ENCODE results near the gene TNF.

The TNF gene

DNA sequence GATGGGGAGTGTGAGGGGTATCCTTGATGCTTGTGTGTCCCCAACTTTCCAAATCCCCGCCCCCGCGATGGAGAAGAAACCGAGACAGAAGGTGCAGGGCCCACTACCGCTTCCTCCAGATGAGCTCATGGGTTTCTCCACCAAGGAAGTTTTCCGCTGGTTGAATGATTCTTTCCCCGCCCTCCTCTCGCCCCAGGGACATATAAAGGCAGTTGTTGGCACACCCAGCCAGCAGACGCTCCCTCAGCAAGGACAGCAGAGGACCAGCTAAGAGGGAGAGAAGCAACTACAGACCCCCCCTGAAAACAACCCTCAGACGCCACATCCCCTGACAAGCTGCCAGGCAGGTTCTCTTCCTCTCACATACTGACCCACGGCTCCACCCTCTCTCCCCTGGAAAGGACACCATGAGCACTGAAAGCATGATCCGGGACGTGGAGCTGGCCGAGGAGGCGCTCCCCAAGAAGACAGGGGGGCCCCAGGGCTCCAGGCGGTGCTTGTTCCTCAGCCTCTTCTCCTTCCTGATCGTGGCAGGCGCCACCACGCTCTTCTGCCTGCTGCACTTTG is at the start of gene TNF:
TSS of gene TNF (plus strand) at position 231 of the 567 bp plus-strand sequence. CDS start at position 408, 177 bp downstream.
- DNase-seq (ENCODE audit: low read depth in 2 of 3, low spot score in 2 of 3) = peak in 1 of 3 experiments; percentile 75

DNA sequence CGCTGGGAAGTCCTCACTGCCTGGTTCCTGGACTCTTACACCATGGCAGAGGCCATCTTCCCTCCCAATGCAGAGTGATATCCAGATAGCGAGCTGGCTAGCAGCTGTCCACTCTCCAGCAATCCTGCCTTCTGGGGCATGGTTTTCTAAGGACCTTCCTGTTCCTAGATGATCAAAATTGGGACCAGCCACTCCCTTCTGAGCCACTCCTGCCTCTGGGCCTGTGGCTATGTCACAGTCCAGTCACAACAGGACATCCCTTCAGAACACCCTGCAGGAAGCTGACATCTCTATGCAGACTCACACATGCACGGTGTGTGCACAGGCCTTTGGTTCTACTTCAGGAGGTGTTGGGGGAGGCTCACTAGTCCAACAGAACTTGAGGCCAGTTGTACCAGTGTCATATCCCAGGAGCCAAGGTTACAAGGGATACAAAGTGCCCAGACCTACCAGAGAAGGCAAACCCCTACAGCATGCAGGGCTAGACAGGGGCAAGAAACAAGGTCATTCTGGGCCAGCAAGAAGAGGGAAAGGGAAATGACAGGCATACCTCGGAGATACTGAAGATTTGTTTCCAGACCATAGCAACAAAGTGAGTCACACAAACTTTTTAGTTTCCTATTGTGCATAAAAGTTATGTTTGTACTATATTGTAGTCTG is 49.3 kb upstream of the TNF start:
- DNase-seq (ENCODE audit: low read depth in 2 of 3, low spot score in 2 of 3) = no peak

DNA sequence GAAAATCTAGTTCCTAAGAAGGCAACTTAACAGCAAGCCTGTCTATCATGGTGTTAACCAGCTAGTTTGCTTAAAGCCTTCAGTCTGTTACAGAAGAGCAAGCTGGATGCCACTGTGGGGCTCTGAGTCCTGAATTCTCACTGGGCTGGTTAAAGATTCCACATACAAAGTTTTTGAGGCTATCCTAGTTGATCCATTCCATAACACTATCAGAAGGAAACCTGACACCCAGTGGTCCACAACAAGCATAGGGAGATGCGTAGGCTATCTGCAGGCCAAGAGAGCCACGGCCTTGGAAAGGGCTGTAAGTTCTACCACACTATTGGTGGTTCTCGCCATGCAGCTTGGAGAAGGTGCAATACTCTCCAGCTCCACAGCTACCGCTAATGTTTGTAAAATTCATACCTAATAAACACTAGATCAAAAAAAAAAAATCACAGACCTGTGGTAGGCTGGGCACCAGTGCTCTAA is 47.0 kb upstream of the TNF start:
- DNase-seq (ENCODE audit: low read depth in 2 of 3, low spot score in 2 of 3) = no peak

DNA sequence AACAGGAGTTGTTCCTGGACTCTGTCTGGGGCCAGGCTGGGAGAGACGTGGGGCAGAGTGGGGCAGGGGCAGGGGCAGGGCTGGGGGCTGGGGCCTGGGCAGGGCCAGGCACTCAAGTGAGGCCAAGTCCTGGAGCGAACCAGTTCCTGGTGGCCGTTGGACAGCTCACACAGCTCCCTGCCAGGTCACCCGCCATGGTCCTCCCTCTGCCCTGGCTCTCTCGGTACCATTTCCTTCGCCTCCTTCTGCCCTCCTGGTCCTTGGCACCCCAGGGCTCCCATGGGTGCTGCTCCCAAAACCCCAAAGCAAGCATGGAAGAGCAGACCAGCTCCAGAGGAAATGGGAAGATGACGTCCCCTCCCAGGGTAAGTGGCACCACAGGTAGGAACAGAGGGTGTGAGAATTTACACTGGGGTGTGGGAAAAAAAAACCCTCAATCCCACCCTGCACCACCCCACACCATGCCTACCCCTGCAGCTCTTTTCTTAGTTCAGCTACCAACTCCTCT is 46.5 kb upstream of the TNF start, which contains the start of gene MCCD1:
TSS of gene MCCD1 (plus strand) at position 142 of the 508 bp plus-strand sequence. CDS start at position 195, 53 bp downstream.
- no peak for DNase-seq (ENCODE audit: low read depth in 2 of 3, low spot score in 2 of 3)

DNA sequence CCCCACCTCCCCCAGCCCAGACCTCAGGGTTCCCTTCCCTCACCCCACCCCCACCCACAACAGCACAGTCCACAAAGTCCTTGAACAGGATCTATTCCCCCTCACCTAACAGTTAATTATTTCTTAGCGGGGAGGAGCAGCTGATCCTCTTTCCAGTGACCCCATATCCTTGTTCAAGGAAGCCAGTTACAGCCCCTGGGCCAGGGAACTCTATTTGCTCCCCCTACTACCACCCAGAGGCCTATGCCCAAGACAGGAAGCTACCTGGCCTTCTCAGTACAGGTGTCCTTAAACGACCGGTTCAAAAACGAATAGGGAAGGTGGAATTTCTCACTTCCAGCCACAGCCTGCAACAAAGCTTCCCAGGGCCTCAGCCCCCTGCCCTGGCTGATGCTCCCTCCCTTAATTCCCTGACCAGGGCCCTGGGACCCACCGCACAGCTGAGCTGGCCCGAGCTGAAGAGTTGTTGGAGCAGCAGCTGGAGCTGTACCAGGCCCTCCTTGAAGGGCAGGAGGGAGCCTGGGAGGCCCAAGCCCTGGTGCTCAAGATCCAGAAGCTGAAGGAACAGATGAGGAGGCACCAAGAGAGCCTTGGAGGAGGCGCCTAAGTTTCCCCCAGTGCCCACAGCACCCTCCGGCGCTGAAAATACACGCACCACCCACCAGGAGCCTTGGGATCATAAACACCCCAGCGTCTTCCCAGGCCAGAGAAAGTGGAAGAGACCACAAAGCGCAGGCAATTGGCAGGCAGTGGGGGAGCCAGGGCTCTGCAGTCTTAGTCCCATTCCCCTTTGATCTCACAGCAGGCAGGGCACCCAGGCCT is 45.8 kb upstream of the TNF start:
- no peak for DNase-seq (ENCODE audit: low read depth in 2 of 3, low spot score in 2 of 3)

DNA sequence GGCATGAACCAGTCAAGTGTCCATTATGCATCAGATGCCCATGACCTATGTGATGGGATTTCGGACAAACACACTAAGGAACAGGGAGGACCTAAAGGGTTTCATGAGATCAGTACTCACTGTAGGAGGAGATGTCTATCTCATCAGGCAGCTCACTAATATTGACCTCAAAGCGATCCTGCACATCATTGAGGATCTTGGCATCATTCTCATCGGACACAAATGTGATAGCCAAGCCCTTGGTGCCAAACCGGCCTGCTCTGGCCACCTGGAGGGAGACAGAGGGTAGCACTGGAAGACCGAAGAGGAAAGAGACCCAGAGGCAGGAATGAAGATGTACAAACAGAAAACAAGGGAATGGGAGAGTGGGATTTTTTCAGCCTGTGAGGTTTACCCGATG is 44.7 kb upstream of the TNF start:
- DNase-seq (ENCODE audit: low read depth in 2 of 3, low spot score in 2 of 3) = no peak

DNA sequence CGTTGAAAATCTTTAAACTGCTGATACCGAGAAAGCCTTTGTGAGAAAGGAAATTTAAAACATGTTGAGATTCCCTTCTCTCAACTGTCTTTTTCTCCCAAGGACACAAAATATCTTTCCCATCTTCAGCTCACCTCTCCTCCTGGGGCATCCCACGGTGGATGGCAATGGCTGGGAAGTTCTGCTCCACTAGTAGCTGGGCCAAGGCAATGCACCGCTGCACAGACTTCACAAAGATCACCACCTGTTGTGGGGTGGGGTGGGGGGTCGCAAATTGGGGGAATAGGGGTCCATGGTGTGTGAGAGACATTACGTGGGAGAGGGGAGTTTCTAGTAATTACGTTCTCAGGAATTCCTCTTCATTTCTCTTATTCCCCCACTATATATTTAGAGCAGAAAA is 44.2 kb upstream of the TNF start:
- DNase-seq (ENCODE audit: low read depth in 2 of 3, low spot score in 2 of 3) = no peak

DNA sequence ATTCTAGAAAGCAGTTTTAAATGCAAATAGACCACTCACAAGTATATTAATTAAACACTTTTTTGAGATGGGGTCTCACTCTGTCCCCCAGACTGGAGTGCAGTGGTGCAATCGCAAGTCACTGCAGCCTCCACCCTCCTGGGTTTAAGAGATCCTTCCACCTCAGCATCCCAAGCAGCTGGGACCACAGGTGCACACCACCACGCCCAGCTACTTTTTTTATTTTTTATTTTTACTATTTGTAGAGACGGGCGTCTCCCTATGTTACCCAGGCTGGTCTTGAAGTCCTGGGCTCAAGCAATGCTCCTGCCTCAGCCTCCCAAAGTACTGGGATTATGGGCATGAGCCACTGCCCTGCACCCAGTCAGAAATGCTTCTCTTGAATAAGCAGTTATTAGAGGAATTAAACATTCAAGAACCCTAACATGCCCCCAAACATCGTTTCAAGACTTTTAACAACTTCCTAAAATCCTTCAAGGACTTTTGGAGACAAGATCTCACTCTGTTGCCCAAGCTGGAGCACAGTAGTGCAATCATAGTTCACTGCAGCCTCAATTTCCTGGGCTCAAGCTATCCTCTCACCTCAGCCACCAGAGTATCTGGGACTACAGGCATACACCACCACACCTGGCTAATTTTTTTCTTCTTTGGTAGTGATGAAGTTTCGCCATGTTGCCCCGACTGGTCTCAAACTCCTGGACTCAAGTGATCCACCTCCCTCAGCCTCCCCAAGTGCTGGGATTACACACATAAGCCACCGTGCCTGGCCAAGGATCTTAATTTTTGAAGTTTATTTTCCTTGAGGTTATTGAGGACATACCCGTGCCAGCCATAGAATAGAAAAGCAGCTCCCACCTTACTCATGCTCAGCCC is 43.4 kb upstream of the TNF start:
- DNase-seq (ENCODE audit: low read depth in 2 of 3, low spot score in 2 of 3) = no peak

DNA sequence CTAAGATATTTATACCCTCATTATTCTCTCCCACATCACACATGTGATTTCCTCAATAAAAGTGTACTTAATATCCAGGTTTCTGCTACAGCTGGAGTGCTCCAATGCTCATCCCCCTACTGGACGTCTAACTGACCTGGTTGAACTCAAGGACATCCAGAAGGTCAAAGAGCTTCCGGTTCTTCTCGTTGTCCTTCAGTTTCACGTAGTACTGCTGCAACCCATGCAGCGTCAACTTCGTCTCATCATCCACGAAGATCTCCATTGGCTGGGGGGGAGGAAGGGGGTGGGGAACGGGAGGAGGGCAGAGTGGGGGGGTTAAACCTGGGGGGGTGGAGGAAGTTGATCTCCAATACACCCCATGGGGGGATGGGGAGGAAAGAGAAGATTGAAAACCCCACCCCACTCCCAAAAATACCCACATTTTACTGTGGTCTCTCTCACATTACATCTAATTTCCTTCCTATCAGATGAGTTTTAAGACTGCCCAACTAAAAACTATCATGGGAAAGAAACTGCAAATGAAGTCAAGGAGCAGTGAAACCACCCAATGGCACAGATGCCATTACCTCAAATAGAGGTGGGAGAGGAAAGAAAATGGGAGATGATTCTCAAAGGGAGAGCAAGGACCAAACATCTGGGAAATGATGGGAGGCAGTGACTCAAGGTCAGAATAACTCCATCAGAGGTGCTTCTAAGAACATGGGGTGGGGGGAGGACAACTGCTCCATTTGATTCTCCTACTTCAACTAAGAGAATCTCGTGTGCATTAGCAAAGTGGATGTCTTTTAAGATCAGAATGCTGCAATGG is 42.5 kb upstream of the TNF start:
- no peak for DNase-seq (ENCODE audit: low read depth in 2 of 3, low spot score in 2 of 3)

DNA sequence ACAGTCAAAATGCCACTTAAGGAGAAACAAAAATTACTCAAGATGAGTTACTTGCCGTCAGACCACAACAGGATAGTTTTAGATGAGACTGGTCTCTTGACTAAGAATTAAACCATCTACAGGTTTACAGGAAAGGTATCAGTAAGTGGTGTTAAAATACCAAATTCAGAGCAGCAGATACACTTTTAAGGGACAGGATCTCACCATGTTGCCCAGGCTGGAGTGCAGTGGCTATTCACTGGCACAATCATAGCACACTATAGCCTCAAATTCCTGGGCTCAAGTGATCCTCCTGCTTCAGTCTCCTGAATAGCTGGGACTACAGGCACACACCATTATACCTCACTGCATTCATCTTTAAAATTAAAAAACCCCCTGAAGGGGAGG is 41.9 kb upstream of the TNF start:
- DNase-seq (ENCODE audit: low read depth in 2 of 3, low spot score in 2 of 3) = no peak

DNA sequence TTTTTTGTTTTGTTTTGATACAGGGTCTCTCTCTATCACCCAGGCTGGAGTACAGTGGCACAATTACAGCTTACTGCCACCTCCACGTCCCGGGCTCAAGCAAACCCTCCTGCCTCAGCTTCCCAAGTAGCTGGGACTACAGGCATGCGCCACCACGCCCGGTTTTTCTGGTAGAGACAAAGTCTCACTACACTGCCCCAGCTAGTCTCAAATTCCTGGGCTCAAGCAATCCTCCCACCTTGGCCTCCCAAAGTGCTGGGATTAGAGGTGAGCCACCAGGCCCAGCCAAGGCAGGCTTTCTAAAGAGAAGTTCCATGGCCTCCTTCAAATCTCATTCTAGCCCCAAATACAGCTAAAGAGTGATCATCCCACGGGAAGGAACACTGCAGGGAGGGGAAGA is 41.4 kb upstream of the TNF start:
- DNase-seq (ENCODE audit: low read depth in 2 of 3, low spot score in 2 of 3) = no peak

DNA sequence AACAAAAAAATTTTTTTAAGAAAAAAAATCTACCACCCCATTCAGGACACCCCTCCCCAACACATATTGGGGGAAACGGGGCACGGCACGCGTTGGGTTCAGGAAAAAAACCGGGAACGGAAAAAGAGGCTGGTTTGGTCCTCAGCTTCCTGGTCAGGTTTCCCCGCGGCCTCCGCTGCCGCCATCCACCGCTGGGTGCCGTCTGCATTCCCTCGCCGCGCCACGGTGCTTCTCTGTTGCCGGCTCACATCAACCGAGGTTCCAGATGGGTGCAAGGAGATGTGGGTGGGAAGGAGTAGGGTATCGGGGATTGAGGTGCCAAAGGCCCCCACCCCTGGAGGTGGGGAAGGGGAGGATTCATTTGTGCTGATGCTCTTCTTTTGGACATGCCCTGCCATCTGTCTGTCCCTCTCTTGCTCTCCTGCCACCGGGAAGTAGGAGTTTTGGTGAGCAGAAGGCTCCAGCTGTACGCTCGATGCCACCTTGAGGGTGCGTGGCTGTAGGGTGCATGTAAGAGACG is 40.8 kb upstream of the TNF start:
- DNase-seq (ENCODE audit: low read depth in 2 of 3, low spot score in 2 of 3) = no peak

DNA sequence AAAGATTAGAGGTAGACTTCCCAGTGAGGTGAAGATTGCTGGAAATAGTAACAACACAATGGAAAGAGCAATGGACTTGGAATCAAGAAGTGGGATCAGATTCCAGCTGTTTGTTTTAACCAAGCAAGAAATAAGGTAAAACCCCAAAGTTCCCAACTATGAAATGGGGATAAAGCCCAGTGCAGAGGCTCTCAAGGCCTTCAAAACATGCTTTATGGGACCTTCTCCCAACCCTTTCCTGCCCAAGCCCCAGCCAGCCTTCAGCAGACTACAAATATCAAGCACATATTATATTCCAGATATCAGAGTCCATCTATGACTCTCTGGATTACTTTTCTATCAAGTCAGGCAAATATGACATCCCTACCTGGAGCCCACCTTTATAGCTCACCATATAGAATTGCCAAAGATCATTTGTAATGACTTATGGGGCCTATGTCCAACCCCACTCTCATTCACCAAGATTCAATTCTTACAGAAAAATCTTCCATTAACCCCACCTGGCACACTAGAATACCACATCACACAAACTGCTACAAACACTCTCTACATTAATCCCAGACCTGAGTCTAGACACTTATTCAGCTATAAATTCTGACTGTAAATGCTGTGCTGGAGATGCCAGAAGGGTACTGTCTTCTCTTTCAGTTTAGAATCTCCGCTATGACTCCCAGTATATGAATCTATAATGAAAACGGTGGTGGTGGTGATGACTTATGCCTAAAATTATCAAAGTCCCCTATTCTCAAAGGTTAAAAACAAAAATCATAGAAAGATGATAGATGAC is 39.6 kb upstream of the TNF start:
- no peak for DNase-seq (ENCODE audit: low read depth in 2 of 3, low spot score in 2 of 3)

DNA sequence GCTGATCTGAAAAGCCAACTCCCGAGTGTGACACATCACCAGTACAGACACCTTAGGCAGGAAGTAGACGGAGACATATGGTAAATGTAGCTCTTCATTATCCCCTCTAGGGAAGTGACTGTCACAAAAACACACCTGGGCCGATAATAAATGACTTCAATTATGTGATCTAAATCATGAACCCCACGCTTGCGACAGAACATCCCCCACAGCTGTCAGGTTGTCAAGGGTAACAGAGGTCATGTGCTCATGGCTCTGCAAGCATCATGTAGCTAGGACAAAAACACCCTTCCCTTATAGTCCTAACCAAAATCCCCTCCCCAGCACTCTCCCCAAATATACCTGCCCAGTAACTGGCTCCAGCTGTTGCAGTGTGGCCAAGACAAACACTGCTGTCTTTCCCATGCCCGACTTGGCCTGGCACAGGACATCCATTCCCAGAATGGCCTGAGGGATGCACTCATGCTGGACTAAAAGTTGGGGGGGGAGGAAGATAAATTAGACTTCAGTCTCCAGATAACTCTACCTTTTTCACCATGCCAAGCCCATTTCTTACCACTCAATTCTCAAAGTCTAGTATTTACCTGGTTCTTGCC is 36.5 kb upstream of the TNF start:
- DNase-seq (ENCODE audit: low read depth in 2 of 3, low spot score in 2 of 3) = no peak

DNA sequence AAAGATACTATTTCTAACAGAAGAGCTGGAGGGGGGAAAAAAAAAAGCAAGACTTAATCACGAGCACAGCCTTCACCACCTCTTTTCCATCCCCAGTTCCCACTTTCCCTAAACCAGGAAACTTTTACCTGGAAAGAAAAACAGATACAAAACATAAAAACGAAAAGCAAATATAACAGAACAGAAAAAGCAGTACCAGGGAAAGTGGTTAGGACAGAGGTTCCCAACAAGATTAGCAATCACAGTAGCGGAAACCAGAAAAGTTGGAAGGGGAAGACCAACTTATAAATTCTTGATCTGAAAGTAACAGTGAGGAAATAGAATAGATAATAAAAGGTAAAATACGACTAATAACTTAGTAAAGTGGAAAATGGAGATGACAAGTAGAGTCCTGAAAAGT is 34.7 kb upstream of the TNF start:
- no peak for DNase-seq (ENCODE audit: low read depth in 2 of 3, low spot score in 2 of 3)

DNA sequence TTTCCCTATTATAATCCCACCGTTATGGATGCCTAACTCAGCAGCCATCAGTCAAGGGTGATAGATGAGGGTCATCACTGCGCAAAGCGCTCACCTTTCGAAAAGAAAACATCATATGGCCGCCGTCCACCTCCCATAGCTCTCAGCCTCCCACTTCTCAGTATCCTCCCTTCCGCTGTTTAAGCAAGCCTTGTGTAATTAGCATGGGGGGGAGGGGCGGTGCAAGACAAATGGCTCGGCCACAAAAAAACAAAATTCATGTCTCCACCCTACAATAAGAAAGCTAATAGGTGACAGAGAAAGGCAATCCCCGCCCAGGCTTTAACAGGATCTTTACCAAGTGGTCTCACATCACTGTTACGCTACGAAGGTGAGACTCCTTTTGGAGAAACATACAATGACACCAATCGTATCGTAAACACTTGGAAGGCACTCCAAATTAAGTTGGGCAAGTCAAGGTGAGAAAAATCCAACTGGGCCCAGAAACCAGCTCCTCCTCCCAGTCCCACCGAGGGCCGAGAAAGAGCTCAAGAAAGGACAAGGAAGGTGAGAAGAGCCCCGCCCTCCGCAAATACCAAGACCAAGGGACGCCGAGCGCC is 34.2 kb upstream of the TNF start:
- DNase-seq (ENCODE audit: low read depth in 2 of 3, low spot score in 2 of 3) = no peak

DNA sequence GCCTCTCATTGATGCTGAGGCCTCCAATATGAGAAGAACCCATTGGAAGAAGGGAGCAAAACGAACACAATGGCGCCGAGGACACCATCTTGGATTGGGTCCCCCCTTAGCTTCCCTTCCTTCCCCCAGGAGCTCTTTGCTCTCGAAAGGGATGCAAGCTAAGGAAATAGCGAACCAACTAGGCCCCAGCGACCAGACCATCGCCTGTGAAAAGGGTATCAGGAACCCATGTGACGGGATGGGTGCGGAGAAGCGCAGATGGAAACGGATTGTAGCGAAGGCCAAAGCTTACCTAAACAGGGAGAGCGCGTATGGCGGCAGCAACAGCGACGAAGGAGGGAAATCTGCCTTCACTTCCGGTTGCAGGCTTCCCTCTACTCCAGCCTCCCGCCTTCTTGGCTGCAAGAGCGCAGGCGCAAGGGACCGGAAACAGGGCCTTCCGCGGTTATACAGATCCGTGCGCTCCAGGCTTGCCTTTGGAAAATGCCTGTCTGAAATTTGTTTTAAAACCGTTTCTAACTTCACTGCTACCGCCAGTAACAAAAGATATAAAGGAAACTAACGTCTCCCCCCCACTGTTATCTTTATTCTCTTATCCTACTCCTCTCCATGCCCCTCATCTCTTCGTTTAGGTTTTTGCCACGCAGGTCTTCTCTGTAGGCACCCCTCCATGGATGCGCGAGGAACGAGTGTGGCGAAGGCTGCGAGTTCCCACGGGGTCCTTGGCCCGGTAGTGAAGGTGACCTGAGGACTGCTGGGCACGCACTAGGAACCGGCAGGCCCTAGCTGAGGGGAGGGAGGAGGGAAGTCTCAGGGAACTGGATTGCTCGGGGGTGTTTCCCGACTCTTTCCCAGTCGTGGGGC is 33.5 kb upstream of the TNF start, which contains the start of gene DDX39B:
TSS of gene DDX39B (minus strand) at position 346 of the 864 bp plus-strand sequence. CDS start 1,471 bp downstream, outside the sequence.
- peak; percentile 76 to 84 (median 80) for DNase-seq (ENCODE audit: low read depth in 2 of 3, low spot score in 2 of 3)
